Adrenal gland (tissue), 5 donors: ENCODE data around the gene SPDYC.

ENCODE experiments used
- POLR2A ChIP-seq, 2 donors: fragments of 450-650 bp; IDR thresholded peaks; one replicate each; pipeline ENCODE4 v1.6.1; 2017; ENCODE audit warnings: antibody characterized with exemption in 2 of 2, mild to moderate bottlenecking in 2 of 2, moderate library complexity in 1 of 2
- TF ChIP-seq, protein P1 (sequence below), 6 experiments: fragments of 450-650 bp in 4 of 6; fragments of 200-600 bp in 2 of 6; sonication (generic) in 1 of 6; IDR thresholded peaks; 1 replicate in 5 of 6; 2 replicates in 1 of 6; pipeline versions ENCODE4 v1.5.1 to v1.8.0; 2016 to 2021; ENCODE audit warnings: antibody characterized with exemption in 6 of 6, mild to moderate bottlenecking in 2 of 6, moderate library complexity in 1 of 6
- donor health status: DM: no; HTN: no; CAD: no.

DNA sequence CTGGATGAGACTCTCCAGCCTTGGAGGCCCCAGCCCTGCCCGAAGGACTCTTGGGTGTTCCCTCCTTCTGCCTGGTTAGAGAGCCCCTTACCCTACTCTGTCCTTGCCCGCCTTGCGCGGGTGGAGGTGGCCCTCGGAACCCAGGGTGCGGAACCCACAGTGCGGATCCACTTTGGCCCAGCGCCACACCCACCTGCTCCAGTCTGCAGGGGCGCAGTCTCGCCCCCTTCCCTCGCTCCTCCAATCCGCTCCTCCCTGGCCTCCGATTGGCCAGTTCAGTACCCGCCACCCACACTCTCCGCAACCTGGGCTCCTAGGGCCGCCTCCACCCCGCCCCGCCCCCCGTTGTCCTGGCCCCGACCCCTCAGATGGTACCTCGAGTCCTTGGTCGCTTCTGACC, 14.1 kb downstream of the SPDYC start:
- TF ChIP-seq, protein P1, sequence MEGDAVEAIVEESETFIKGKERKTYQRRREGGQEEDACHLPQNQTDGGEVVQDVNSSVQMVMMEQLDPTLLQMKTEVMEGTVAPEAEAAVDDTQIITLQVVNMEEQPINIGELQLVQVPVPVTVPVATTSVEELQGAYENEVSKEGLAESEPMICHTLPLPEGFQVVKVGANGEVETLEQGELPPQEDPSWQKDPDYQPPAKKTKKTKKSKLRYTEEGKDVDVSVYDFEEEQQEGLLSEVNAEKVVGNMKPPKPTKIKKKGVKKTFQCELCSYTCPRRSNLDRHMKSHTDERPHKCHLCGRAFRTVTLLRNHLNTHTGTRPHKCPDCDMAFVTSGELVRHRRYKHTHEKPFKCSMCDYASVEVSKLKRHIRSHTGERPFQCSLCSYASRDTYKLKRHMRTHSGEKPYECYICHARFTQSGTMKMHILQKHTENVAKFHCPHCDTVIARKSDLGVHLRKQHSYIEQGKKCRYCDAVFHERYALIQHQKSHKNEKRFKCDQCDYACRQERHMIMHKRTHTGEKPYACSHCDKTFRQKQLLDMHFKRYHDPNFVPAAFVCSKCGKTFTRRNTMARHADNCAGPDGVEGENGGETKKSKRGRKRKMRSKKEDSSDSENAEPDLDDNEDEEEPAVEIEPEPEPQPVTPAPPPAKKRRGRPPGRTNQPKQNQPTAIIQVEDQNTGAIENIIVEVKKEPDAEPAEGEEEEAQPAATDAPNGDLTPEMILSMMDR (IDR thresholded peaks at IDR 0.05): no peak
- no peak for TF ChIP-seq POLR2A (IDR thresholded peaks at IDR 0.05)
